Calu3 (cell line): ENCODE data around the gene KCND2. TPM values are rescaled to one million over a fixed set of nuclear protein-coding genes. Genes with fewer than 3 reads are reported as not detected.

Source experiments
- BruUV-seq: library from RNA; stranded (reverse); fragments of 400-500 nt; replicated peaks from 2 replicates; lab custom pipeline; 2021; lab: Mats Ljungman, UMichigan
- CTCF ChIA-PET: fragments of 300-600 bp; sonication (Branson Sonifier 250); formaldehyde crosslinking; loops from one replicate; lab custom pipeline; 2022; ENCODE audit warnings: antibody characterized with exemption; lab: Charles Lee
- DNase-seq: peaks from one replicate; pipeline ENCODE4 v3.0.0; 2022
- H3K27ac Mint-ChIP-seq: one replicate; pipeline ENCODE4 v1.8.0; 2022; ENCODE audit warnings: mixed read lengths; ENCODE audit not compliant: unreplicated experiment
- H3K27me3 Mint-ChIP-seq: one replicate; pipeline ENCODE4 v1.8.0; 2022; ENCODE audit warnings: mixed read lengths; ENCODE audit not compliant: unreplicated experiment
- H3K36me3 Mint-ChIP-seq: one replicate; pipeline ENCODE4 v1.8.0; 2022; ENCODE audit warnings: mild to moderate bottlenecking, moderate library complexity, mixed read lengths; ENCODE audit not compliant: insufficient read depth, unreplicated experiment
- H3K4me1 Mint-ChIP-seq: one replicate; pipeline ENCODE4 v1.8.0; 2022; ENCODE audit warnings: mild to moderate bottlenecking, low read depth, mixed read lengths; ENCODE audit not compliant: unreplicated experiment
- H3K4me3 Mint-ChIP-seq: one replicate; pipeline ENCODE4 v1.8.0; 2022; ENCODE audit warnings: mild to moderate bottlenecking, low read depth, moderate library complexity, mixed read lengths; ENCODE audit not compliant: unreplicated experiment
- H3K9me3 Mint-ChIP-seq: one replicate; pipeline ENCODE4 v1.8.0; 2022; ENCODE audit warnings: low read depth, mixed read lengths; ENCODE audit not compliant: unreplicated experiment
- intact Hi-C: fragments of 100-400 bp; cut with micrococcal nuclease; formaldehyde crosslinking; loops from one replicate; pipeline ENCODE4 v1.10.0; 2022; ENCODE audit not compliant: unreplicated experiment
- total RNA-seq: library from RNA; stranded (reverse); gene quantifications from 2 replicates; pipeline ENCODE4 v1.2.3, GENCODE V29; 2022
- TF ChIP-seq, protein P1 (sequence below): fragments of 200-600 bp; IDR thresholded peaks from one replicate; pipeline ENCODE4 v1.8.0; 2022; ENCODE audit warnings: antibody characterized with exemption; ENCODE audit not compliant: unreplicated experiment

KCND2 gene
- total RNA-seq, 1 experiment from 2014 or later: 1.2 TPM

DNA sequence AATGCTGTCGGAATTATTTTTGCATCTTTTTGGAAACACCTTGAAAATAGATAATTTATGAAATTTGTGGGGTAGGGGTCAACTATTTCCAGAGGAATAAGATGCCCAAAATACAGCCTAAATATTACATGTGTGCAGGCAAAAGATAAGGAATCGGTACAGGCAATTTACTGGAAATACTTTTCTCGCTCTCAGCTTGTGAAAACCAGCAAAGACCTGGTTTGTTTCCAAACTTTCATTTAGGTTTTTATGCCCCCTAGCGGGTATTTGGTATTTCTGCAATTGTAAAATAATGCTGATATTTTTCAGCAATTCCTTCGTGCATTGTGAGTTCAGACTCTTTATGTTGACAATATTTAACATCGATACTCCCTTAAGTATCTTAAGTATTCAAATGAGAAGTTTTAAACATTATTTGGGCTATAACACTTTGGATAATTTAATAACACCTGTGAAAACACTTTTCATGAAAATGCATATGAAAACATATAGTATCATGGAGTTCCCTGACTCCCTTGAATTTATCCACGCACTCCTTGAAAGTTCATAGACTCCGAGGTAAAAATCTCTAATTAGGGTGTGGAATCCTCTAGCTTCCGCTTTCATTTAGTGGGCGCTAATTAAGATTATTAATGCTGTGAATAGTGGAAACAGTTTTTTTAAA is 452.5 kb downstream of the KCND2 start:
- Mint-ChIP-seq H3K36me3 (no peaks in the 10 kb centered on the region), H3K9me3 (no peaks in the 10 kb centered on the region), H3K27me3 (no peaks in the 10 kb centered on the region), H3K4me1 (peaks cover 9% of the 10 kb centered on the region), H3K27ac (no peak overlapping the region), H3K4me3 (no peak overlapping the region)
- intact Hi-C loops: loop anchor here (5.0 kb wide), 3 partner anchors 163 to 788 kb away; partner anchors contain the start of gene KCND2
- CTCF ChIA-PET: interaction anchor here (0.7 to 1.5 kb wide), 4 partner anchors 49 to 171 kb away, joined by 3 to 4 read pairs (median 4); no protein-coding TSS in a partner anchor
- no TSS peak for BruUV-seq
- TF ChIP-seq, protein P1, sequence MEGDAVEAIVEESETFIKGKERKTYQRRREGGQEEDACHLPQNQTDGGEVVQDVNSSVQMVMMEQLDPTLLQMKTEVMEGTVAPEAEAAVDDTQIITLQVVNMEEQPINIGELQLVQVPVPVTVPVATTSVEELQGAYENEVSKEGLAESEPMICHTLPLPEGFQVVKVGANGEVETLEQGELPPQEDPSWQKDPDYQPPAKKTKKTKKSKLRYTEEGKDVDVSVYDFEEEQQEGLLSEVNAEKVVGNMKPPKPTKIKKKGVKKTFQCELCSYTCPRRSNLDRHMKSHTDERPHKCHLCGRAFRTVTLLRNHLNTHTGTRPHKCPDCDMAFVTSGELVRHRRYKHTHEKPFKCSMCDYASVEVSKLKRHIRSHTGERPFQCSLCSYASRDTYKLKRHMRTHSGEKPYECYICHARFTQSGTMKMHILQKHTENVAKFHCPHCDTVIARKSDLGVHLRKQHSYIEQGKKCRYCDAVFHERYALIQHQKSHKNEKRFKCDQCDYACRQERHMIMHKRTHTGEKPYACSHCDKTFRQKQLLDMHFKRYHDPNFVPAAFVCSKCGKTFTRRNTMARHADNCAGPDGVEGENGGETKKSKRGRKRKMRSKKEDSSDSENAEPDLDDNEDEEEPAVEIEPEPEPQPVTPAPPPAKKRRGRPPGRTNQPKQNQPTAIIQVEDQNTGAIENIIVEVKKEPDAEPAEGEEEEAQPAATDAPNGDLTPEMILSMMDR: peak; percentile 65
- no peak for DNase-seq

DNA sequence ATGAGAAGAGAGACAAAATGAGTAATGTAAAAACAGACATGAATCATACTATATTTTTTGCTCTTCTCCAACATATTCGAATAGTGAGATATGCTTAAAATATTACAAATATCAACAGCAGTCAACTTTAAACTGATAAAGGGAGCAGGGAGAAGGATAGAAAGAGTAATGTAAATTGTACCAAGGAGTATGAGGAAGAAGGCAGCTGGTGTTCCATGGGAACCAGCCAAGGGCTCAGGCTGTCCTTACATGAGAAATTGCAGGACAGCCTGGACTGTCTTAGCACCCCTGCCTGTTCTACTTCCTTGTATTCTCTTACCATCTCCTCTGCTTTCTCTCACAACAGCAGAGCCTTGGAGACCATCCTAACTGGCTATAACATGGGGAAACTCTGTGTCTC is 456.3 kb downstream of the KCND2 start:
- no TSS peak for BruUV-seq
- peaks cover 9% of the 10 kb centered on the region for H3K4me1 Mint-ChIP-seq
- H3K27me3 Mint-ChIP-seq: no peaks in the 10 kb centered on the region
- intact Hi-C loops: loop anchor here (5.0 kb wide), 3 partner anchors 167 to 792 kb away; partner anchors contain the start of gene KCND2
- H3K9me3 Mint-ChIP-seq: peaks cover 3% of the 10 kb centered on the region
- H3K36me3 Mint-ChIP-seq: no peaks in the 10 kb centered on the region
- H3K27ac Mint-ChIP-seq: no peak overlapping the region
- DNase-seq: no peak
- TF ChIP-seq, protein P1: no peak
- CTCF ChIA-PET: interaction anchor here (0.9 kb wide), 1 partner anchor 17 kb away, joined by 3 read pairs; no protein-coding TSS in a partner anchor
- no peak overlapping the region for H3K4me3 Mint-ChIP-seq

DNA sequence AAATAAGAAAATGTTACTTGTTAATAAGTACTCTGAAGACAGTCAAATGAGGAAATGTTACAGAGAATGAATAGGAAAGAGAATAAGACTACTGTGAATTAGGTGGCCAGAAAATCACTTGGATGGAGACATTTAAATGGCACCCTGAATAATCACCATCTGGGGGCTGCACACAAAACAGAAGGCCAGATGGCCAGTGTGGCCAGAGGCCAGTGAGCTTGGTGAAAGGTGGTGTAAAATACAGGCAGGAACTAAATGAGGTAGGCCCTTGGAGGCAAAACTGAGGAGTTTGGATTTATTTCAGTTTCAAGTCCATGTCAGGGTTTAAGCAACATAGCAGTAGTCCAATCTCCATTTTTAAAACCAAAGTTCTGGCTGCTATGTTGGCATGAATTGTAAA is 458.3 kb downstream of the KCND2 start:
- Mint-ChIP-seq H3K27me3 (no peaks in the 10 kb centered on the region), H3K9me3 (peaks cover 3% of the 10 kb centered on the region), H3K36me3 (no peaks in the 10 kb centered on the region), H3K27ac (no peak overlapping the region), H3K4me1 (peaks cover 9% of the 10 kb centered on the region), H3K4me3 (no peak overlapping the region)
- intact Hi-C loops: no loop called here
- CTCF ChIA-PET: no interaction called here
- TF ChIP-seq, protein P1: no peak
- no peak for DNase-seq
- no TSS peak for BruUV-seq

DNA sequence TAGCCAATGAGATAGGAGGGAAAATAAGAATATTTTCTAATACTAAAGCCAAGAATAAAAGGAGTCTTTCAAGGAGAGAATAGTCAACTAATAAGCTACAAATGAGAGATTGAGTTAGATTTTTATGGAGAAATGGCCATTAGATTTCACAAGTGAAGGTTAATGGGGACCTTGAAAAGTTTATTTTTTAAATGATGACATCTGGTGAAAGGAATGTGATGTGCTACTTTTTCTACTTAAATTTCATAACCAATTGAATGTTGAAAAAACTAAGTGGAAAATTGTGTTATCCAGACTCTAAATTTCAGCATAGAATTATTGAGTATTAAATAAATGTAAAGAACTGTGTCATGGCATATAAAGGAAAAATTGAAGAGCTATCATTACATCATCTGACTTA is 459.3 kb downstream of the KCND2 start:
- TF ChIP-seq, protein P1: no peak
- H3K9me3 Mint-ChIP-seq: peaks cover 3% of the 10 kb centered on the region
- H3K27me3 Mint-ChIP-seq: no peaks in the 10 kb centered on the region
- no peak overlapping the region for H3K4me3 Mint-ChIP-seq
- intact Hi-C loops: no loop called here
- no peaks in the 10 kb centered on the region for H3K36me3 Mint-ChIP-seq
- DNase-seq: no peak
- no peak overlapping the region for H3K27ac Mint-ChIP-seq
- CTCF ChIA-PET: no interaction called here
- no TSS peak for BruUV-seq
- H3K4me1 Mint-ChIP-seq: peaks cover 8% of the 10 kb centered on the region
